Esophagus muscularis mucosa (tissue), 4 donors: ENCODE results near the gene LRRC4B. TPM values are rescaled to one million over a fixed set of nuclear protein-coding genes. Genes with fewer than 3 reads are reported as not detected.
"Not testable (repeated sequence)": the region's sequence is repeated elsewhere in the genome, so short reads cannot be mapped to it uniquely, and the experiment has no call there.

Experiments used
- DNase-seq: peaks from one replicate; pipeline ENCODE4 v3.0.0-alpha.2; 2017; ENCODE audit errors: extremely low spot score
- H3K27ac ChIP-seq, 4 donors: fragments of 200-600 bp; sonication (generic); replicated peaks in 1 of 4; 1 replicate in 3 of 4; 2 replicates in 1 of 4; pipeline ENCODE4 v1.5.1; 2016 to 2019; ENCODE audit warnings: mild to moderate bottlenecking in 1 of 4
- H3K27me3 ChIP-seq, 4 donors: fragments of 200-600 bp; sonication (generic); one replicate each; pipeline versions ENCODE4 v1.5.1 to v1.6.0; 2016 to 2019
- H3K36me3 ChIP-seq, 4 donors: fragments of 200-600 bp; sonication (generic); one replicate each; pipeline ENCODE4 v1.5.1; 2016 to 2019
- H3K4me1 ChIP-seq, 4 donors: fragments of 200-600 bp; sonication (generic); one replicate each; pipeline ENCODE4 v1.5.1; 2016 to 2019
- H3K4me3 ChIP-seq, 4 donors: fragments of 200-600 bp; sonication (generic); 1 replicate in 2 of 4; 2 replicates in 2 of 4; pipeline ENCODE4 v1.5.1; 2016 to 2019; ENCODE audit warnings: mild to moderate bottlenecking in 4 of 4, moderate library complexity in 1 of 4
- H3K9me3 ChIP-seq, 4 donors: fragments of 200-600 bp; sonication (generic); 1 replicate in 3 of 4; 2 replicates in 1 of 4; pipeline ENCODE4 v1.5.1; 2016 to 2019
- EP300 ChIP-seq: sonication (generic); formaldehyde crosslinking; IDR thresholded peaks from one replicate; pipeline ENCODE4 v1.6.1; 2017; ENCODE audit warnings: antibody characterized with exemption
- POLR2A ChIP-seq: fragments of 450-650 bp; IDR thresholded peaks from one replicate; pipeline ENCODE4 v1.6.1; 2017; ENCODE audit warnings: antibody characterized with exemption, moderate library complexity, mild to moderate bottlenecking, low read depth
- POLR2AphosphoS5 ChIP-seq, 2 donors: sonication (generic); formaldehyde crosslinking; IDR thresholded peaks; one replicate each; pipeline ENCODE4 v1.6.1; 2017; ENCODE audit warnings: antibody characterized with exemption in 2 of 2
- WGBS: methylation state at CpG from one replicate; pipeline ENCODE4 v1.1.5; 2018; 5-methylcytosine and 5-hydroxymethylcytosine counted together
- intact Hi-C: fragments of 100-400 bp; cut with DNase I; formaldehyde crosslinking; loops from one replicate; pipeline ENCODE4 v1.15.1; 2023
- total RNA-seq, 4 donors: library from RNA; depleted of rRNA; stranded (reverse); fragments of >200 nt; gene quantifications; one replicate each; pipeline versions ENCODE4 v1.1.0 to v1.2.1, GENCODE V29; 2016
- TF ChIP-seq, protein P1 (sequence below), 3 experiments: fragments of 200-600 bp in 2 of 3; fragments of 450-650 bp in 1 of 3; sonication (generic) in 2 of 3; IDR thresholded peaks; one replicate each; pipeline ENCODE4 v1.5.1; 2017 to 2019; ENCODE audit warnings: antibody characterized with exemption in 3 of 3, mild to moderate bottlenecking in 2 of 3, moderate library complexity in 1 of 3

Gene LRRC4B, protein sequence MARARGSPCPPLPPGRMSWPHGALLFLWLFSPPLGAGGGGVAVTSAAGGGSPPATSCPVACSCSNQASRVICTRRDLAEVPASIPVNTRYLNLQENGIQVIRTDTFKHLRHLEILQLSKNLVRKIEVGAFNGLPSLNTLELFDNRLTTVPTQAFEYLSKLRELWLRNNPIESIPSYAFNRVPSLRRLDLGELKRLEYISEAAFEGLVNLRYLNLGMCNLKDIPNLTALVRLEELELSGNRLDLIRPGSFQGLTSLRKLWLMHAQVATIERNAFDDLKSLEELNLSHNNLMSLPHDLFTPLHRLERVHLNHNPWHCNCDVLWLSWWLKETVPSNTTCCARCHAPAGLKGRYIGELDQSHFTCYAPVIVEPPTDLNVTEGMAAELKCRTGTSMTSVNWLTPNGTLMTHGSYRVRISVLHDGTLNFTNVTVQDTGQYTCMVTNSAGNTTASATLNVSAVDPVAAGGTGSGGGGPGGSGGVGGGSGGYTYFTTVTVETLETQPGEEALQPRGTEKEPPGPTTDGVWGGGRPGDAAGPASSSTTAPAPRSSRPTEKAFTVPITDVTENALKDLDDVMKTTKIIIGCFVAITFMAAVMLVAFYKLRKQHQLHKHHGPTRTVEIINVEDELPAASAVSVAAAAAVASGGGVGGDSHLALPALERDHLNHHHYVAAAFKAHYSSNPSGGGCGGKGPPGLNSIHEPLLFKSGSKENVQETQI
- 10 to 100 TPM in 1 of 4 donors, 1 to 10 TPM in 3; 3.7 to 12.5 (median 6.7) TPM for total RNA-seq

GRCh38 chr19:50567882-50568727, at the start of gene LRRC4B:
Gene LRRC4B (minus strand): TSS chr19:50568435. CDS start chr19:50548838, 19,597 bp downstream.
- intact Hi-C loops, result no loop called here
- peaks cover 0 to 27% (median 18%) of the 10 kb centered on the region in 4 donors for H3K4me1 ChIP-seq
- DNase-seq, result no peak
- H3K9me3 ChIP-seq, result no peaks in the 10 kb centered on the region
- no peak within 1 kb of the TSS for H3K27ac ChIP-seq
- under 1% methylated on average over 28 of the region's 65 CpGs for WGBS
- peak within 1 kb of the TSS; percentile 39 to 51 (median 42) for H3K4me3 ChIP-seq
- no peak for TF ChIP-seq POLR2A
- no peak for TF ChIP-seq EP300
- TF ChIP-seq, protein P1, sequence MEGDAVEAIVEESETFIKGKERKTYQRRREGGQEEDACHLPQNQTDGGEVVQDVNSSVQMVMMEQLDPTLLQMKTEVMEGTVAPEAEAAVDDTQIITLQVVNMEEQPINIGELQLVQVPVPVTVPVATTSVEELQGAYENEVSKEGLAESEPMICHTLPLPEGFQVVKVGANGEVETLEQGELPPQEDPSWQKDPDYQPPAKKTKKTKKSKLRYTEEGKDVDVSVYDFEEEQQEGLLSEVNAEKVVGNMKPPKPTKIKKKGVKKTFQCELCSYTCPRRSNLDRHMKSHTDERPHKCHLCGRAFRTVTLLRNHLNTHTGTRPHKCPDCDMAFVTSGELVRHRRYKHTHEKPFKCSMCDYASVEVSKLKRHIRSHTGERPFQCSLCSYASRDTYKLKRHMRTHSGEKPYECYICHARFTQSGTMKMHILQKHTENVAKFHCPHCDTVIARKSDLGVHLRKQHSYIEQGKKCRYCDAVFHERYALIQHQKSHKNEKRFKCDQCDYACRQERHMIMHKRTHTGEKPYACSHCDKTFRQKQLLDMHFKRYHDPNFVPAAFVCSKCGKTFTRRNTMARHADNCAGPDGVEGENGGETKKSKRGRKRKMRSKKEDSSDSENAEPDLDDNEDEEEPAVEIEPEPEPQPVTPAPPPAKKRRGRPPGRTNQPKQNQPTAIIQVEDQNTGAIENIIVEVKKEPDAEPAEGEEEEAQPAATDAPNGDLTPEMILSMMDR (IDR thresholded peaks at IDR 0.05), result no peak
- TF ChIP-seq POLR2AphosphoS5 (IDR thresholded peaks at IDR 0.05), result no peak
- peaks cover 0 to 81% (median 23%) of the 10 kb centered on the region in 4 donors for H3K27me3 ChIP-seq
- H3K36me3 ChIP-seq, result no peaks in the 10 kb centered on the region

GRCh38 chr19:50612504-50613404, 44.5 kb upstream of the LRRC4B start:
- H3K27ac ChIP-seq, DNase-seq, H3K4me1 ChIP-seq, H3K4me3 ChIP-seq, H3K36me3 ChIP-seq, intact Hi-C loops, H3K9me3 ChIP-seq: not testable (repeated sequence)
- H3K27me3 ChIP-seq, result peaks cover 0 to 28% (median 0%) of the 10 kb centered on the region in 4 donors
- 74% methylated on average over 11 of the region's 11 CpGs for whole genome bisulfite sequencing

DNA sequence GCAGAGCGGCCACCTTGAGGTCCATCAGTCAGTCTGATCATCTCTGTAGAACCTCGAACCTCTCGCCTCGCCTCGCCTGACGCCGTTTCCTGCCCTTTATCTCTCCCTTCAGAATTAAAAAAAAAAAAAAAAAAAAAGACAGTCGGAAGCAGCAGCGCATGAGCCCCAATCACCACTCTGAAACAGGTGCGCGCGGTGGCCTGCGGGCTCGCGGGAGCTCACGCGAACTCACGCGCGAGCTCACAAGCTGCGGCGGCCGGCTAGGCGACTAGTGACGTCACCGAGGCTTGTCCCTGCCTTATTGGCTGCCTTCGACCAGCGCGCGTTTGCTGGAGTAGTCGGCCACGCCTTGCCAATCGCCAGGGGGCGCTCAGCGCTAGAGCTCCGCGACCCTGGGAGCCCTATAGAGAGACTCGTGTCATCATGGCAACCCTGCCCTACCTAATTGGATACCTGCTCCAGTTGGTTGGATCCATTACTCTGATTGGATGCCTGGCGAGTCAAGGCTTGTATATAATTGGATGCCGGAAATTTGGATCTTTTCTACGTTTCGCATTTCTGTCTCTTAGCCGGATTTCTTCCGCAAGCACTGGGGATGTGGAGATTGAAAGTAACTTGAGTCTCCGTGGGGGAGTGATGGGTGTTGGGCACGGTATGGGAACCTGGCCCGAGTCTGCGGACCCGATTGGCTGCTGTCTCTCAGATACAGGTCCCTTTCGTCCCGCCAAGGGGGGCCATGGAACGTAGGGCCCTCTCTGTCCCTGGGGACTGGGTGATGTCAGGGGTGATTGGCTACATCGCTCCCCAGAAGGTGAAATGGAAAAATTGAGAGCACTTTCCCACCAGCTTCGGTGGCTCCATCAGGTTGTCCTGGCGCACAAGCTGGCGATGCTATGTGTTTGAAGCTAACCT, 39.9 kb upstream of the LRRC4B start:
- no peaks in the 10 kb centered on the region for H3K36me3 ChIP-seq
- H3K4me1 ChIP-seq, result peaks cover 0 to 16% (median 6%) of the 10 kb centered on the region in 4 donors
- DNase-seq, result peak; percentile 92
- no peak overlapping the region for H3K27ac ChIP-seq
- no peak for TF ChIP-seq POLR2A
- no peak for TF ChIP-seq EP300
- TF ChIP-seq, protein P1 (IDR thresholded peaks at IDR 0.05), result peak; percentile 9 to 28 (median 16)
- H3K9me3 ChIP-seq, result no peaks in the 10 kb centered on the region
- 20% methylated on average over 44 of the region's 56 CpGs for WGBS
- H3K4me3 ChIP-seq, result peak overlapping the region in 1 of 4 donors; percentile 12
- intact Hi-C loops, result no loop called here
- H3K27me3 ChIP-seq, result peaks cover 0 to 56% (median 0%) of the 10 kb centered on the region in 4 donors

DNA sequence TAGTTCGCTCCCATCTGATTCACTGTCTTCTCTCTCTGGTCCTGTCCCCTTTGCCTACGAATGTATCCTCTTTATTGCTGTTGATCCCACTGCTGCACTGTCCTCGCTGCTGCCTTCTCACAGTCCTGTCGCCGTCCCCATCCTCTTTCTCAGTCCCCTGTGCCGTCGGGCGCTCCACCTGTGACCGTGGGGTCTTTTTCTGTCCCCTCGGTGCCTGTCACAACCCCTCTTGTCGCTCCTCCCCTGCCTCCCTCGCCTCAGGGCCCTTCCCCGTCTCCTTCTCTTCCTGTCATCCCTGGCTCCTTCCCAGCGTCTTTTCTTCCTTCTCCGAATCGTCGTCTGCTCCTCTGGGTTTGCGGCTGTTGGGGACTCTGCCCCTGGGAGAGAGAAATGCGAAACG, 39.2 kb upstream of the LRRC4B start:
- Histone ChIP-seq H3K36me3 (no peaks in the 10 kb centered on the region), H3K27ac (no peak overlapping the region), H3K27me3 (peaks cover 0 to 62% (median under 1%) of the 10 kb centered on the region in 4 donors), H3K4me3 (peak overlapping the region in 1 of 4 donors; percentile 12), H3K9me3 (no peaks in the 10 kb centered on the region), H3K4me1 (peaks cover 0 to 16% (median 6%) of the 10 kb centered on the region in 4 donors)
- no peak for DNase-seq
- WGBS, result 67% methylated on average over 20 of the region's 20 CpGs
- intact Hi-C loops, result no loop called here
- TF ChIP-seq POLR2AphosphoS5 (IDR thresholded peaks at IDR 0.05) (no peak), POLR2A (no peak), EP300 (no peak)
- TF ChIP-seq, protein P1 (IDR thresholded peaks at IDR 0.05), result no peak

- 42% methylated on average over 40 of the region's 58 CpGs for WGBS
- intact Hi-C loops, H3K4me3 ChIP-seq, H3K9me3 ChIP-seq, H3K36me3 ChIP-seq, H3K27ac ChIP-seq, DNase-seq: not testable (repeated sequence)
- peaks cover 0 to 16% (median 6%) of the 10 kb centered on the region in 4 donors for H3K4me1 ChIP-seq
- H3K27me3 ChIP-seq, result peaks cover 0 to 67% (median 5%) of the 10 kb centered on the region in 4 donors
Observed at GRCh38 chr19:50606059-50606836, 38.0 kb upstream of the LRRC4B start.
